ENCODE data around the gene SESN3.
"Not testable (repeated sequence)": the region's sequence is repeated elsewhere in the genome, so short reads cannot be mapped to it uniquely, and the experiment has no call there.

SESN3 gene

GRCh38 chr11:95149651-95150364 lies 81.2 kb downstream of the SESN3 start:
- DNase-seq, result no peak

DNA sequence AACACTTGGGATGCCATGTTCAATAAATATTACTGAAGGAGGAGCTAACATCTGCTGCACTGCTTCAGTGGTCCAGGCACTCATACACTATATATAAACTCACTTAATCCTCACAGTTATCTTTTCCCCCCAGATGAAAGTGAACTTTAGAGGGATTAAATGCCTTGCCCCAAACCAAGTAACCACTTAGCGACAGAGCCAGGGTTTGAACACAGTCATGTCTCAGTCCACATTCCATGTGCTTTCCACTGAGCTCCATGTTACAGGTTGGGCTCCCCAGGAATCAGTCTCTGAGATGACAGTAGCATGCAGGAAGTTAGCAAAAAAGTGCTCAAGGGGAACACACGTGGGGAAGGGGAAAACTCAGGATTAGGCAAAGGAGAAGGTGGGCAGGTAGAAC lies 82.1 kb downstream of the SESN3 start:
- DNase-seq, result no peak

DNA sequence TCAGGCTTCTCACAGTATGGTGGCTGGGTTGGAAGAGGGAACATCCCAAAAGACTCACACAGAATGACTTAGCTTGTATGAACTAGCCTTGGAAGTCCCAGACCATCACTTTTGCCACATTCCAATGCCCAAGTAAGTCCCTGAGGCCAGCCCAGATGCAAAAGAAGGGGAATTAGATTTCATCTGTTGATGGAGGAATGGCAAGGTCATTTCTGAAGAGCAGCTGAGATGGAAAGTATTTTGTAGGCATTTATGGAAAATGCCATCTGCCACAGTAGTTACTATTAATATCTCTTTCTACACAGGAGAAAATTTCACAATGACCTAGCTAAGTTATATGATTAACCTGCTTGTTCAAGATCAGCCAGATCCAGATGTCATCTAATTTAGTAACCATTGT lies 82.6 kb downstream of the SESN3 start:
- DNase-seq, result no peak

DNA sequence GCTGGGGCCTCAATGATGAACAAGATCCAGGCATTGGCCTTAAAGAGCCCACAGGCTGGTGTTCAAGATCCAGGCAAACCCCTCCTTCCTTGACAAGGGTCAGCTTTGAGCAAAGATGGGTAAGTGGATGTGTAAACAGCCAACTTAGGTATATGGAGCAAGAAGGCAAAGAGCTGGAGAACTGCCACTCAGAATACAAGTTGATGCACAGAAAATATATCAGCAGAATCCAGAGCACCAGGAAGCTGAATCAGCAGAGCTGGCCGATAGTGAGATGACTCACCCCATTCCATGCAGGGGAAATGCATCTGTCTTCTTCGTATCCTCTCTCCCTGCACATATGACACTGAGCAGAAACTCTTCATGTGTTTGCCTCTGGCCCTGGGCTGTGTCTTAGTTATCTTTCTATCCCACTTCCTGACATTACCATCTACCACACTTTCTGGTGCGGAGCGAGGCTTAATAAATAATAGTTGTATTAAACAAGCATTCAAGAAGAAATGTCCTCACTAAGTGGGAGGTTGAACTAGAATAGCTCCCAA lies 83.6 kb downstream of the SESN3 start:
- no peak for DNase-seq

DNA sequence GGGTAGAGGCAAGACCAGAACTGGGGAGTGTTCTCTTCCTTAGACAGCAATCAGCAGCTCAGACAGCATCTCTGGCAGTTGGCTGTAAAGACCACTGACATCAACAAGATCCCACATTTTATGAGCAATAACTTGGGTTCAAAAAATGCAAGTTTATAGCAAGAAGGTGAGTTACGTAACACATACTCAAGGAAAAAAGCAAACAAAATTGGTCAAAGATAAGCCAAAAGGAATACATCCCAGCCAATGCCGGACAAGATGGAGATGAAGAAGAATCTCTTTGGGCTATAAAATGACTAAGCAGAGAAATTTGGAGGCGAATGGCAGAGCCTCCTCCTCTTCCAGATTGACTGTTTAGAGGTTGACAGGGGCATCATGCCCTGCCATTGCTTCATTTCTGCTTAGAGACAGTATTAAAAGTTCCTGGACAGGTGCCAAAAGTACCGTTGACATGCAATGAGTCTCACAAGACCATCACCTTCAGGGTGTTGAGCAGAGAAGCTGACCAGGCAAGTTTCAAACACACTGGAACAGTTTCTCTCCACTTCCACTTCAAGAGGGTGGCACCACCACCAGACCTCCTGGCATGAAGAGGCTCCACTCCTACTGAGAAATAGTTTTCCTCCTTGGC lies 85.5 kb downstream of the SESN3 start:
- no peak for DNase-seq

DNA sequence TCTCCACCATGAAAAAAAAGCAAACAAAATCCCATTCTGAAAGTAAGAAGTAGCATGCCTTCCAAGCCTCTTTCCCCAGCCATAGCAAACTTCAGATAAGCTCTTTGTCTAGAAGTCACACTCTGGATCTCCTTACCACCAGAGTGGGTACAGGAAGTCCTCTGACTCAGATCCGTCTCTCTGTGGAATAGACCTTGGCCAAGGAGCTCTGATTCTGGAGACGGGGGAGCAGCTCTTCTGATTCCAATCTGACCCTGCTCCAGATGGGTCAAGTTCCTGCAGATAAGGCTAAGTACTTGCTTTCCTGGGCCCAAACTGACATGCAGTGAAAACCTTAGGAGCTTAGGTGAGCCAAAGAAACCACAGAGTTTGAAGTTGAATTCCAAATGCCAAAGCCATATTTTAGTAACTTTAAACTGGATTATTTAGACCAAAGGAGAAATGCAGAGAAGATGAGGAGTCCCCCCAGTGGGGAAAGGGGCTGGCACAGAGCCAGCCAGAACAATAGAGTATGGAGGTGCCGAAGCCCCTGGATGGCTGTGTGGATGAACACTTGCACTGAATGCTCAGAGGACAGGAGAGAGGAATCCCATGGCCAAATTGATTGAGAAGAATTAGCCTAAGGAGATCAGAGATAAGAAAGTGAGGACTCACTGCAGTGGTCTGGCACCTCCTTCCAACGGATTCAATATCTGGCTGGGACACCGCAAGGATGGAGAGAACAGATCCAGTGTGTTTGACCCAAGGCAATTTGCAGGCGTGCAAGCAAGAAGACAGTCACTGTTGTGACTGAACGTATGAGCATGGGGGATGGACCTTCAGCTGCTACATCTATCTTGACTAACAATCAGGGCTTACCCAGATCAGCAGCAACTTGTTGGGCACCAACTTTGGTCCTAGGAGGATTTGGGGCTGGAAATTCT lies 86.4 kb downstream of the SESN3 start:
- DNase-seq, result no peak

DNA sequence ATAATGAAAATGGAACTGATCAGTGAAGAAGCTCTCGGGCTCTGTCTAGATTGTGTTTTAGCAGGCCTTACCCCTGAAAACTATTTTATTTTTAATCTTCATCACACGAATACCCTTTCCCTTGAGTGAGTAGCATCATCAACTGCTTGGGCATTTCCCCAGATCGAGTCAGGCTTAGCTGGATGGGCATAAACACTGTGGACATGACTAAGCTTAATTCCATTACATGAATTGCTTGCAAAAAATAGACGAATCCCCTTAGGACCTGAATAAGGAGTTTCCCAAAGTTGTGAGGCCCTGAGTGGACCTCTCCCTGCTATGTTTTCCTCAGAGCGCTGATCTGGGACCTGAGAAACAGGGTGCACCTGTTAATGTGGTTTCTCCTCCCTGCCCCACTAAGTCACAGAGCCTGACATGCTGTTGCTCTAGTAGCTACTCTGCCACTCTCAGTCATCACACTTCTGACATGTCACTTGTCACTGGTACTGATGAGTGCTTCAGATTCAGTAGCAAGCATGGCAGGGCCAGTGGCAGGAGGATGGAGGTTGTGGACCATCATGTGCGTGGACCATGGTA lies 87.8 kb downstream of the SESN3 start:
- DNase-seq, result no peak

DNA sequence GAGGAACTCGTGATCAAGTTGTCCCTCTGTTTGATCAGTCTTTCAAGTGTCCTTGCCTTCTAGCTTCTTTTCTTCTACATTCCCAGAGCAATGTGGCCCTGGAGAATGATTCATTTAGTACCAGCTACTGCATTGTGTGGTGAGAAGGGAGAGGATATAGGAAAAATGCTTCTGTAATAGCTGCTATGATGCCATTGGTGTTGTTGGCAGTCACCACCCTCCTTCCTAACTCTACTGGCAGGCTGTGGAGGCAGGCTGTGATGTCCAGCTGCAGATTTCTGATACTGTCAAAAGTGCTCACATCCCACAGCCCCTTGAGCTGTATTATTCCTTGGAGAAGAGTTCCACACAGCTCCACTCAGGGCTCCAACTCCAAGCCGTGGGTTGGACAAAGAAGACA lies 88.6 kb downstream of the SESN3 start:
- DNase-seq, result no peak

GRCh38 chr11:95140397-95141033 lies 90.5 kb downstream of the SESN3 start:
- DNase-seq, result no peak

- DNase-seq, result no peak
Observed at GRCh38 chr11:95138448-95138847, 92.6 kb downstream of the SESN3 start.

DNA sequence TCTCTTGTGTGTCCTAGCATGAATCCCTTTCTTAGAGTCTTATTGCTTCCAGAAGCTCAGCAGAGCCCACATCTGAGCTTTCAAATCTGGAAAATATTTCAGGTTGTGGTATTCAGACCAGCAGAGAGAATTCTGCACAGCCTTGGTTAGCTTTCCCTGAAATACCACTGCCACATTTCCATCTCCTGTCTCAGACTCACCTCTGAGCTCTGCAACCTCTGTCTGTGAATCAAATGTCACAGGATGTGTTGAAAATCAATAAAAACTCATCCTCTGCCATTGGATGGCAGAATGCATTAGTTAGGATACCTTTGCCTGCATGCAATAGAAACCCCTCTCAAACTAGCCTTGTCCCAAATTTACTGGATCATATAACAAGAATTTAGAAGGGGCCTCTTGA lies 93.7 kb downstream of the SESN3 start:
- DNase-seq, result no peak

DNA sequence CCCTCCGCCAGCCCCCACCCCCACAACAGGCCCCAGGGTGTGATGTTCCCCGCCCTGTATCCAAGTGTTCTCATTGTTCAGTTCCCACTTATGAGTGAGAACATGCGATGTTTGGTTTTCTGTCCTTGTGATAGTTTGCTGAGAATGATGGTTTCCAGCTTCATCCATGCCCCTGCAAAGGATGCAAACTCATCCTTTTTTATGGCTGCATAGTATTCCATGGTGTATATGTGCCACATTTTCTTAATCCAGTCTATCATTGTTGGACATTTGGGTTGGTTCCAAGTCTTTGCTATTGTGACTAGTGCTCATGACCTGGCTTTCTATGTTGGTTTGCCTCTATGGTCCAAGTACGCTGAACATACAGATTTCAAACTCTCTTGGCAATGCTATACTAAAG lies 94.3 kb downstream of the SESN3 start:
- DNase-seq, result not testable (repeated sequence)

DNA sequence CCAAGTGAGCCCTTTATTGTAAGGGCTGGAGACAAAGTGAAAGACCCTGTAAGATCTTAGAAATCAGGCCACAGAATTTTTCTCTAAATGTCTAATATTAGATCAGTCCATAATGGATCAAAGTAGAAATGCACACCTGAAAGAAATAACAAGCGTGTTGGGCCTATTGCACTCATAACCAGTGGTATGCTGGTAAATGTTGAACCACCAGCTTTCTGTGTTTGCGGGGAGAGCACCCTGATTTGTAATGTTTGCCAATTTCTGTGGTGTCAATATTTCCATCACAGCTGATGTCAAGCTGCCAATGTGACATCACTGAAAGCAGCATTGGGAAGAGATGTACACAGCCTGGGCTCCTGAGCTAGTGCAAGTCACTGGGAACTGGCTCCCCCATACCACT lies 95.1 kb downstream of the SESN3 start:
- no peak for DNase-seq

DNA sequence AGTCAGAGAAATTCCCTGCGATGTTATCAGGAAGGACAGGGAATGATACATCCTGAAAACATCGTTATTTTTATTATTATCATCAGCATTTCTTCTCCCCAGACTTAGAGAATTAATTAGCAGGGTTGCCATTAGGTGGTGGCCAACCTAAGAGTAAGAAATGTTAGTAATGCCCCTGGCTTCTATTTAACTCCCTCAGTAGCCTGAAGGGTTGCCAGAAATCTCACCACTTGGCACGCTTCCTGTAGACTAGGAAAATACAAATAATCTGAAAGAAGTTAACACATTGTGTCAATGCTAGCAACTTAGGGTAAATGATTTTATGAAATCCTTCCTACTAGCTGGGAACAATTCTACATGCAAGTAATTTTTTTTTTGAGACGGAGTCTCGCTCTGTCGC lies 95.8 kb downstream of the SESN3 start:
- DNase-seq, result no peak

DNA sequence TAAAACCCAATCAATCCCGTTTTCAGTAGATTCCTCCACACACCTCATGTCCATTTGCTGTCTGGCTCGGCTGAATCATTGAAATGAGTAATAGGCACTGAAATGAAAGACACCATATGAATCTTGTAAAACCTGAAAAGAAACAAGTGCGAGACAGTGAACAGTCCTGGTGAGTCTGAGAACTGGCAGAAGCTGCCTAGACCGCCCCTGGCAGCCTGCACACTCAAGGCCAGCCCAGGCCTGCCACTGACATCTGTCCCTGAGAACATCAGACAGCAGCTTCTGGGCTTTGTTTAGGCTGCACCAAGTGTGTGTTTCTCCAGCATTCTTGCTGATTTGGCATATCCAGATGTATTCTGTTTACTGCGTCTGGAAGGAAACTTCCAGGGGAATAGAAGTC lies 96.5 kb downstream of the SESN3 start:
- DNase-seq, result no peak

DNA sequence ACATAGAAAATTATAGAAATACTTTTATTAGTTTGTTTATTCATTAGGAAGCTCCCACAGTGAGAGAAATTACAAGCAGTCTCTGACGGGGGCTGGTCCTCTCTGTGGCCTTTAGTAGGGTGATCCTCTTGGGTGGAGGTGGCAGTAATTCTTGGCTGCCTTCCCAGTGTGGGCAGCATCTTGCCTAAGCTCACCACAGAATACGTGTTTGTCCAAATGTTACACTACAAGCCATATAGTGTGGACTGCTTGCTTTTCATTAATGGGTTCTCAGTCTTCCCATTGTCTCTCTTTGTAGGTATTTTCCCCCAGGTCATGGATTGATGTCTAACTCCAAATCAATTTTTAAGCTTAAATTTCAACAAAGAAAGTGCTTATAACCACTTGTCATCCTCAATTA lies 98.0 kb downstream of the SESN3 start:
- DNase-seq, result no peak

DNA sequence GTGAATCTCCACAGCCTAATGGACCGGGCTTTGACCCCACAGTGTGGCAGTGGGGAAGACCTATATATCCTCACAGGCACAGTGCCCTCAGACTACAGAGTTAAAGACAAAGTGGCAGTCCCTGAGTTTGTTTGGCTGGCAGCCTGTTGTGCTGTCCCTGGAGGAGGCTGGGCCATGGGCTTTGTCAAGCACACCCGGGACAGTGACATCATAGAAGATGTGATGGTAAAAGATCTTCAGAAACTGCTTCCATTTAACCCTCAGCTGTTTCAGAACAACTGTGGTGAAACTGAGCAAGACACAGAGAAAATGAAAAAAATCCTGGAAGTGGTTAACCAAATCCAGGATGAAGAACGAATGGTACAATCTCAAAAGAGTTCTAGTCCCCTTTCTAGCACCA lies 102.4 kb downstream of the SESN3 start:
- DNase-seq, result no peak

DNA sequence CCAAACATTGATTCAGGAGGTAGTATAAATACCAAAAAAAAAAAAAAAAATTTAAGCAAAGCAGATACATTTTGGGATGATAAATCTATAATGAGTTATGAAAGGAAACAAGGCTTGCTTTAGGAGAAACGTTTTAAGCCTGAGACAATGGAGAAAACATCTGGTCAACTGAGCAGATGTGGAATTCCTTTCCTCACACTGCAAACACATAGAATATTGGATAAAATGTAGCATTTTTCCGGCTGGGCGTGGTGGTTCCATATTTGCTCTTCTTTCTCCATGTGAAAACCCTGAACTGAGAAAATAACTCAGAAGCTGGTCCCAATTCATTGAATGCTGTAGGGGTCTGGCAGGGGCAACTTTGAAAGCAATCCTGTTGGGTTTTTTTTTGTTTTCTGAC lies 107.4 kb downstream of the SESN3 start:
- no peak for DNase-seq

GRCh38 chr11:95121698-95122097 lies 109.3 kb downstream of the SESN3 start:
- peak; percentile 26 for DNase-seq

DNA sequence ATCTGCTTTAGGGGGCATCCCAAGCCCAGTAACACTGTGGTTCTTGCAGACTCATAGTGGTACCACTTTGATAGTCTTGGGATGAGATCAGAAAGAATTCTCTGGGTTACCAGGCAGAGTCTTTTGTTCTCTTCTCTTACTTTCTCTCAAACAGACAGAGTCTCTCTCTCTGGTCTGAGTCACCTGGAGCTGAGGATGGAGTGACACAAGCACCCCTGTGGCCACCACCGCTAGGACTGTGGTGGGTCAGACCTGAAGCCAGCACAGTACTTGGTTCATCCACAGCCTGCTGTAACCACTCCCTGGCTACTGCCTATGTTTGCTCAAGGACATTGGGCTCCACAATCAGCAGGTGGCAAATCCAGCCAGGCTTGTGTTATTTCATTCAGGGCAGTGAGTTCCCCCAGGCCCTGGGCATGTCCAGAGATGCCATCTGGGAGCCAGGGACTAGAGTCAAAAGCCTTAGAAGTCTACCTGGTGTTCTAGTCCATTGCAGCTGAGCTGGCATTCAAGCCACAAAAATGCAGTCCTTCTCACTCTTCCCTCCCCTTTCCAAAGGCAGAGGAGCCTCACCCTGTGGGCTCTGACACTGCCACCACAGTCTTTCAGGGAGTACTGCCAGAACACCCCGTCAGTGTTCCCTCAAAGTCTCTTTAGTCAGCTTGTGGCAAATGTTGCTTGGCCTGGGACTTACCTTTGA lies 111.5 kb downstream of the SESN3 start:
- no peak for DNase-seq

- no peak for DNase-seq
Observed at GRCh38 chr11:95115597-95115996, 115.4 kb downstream of the SESN3 start.
